Left cardiac atrium (tissue), 4 donors: ENCODE measurements around the gene GDI2. TPM values are rescaled to one million over a fixed set of nuclear protein-coding genes. Genes with fewer than 3 reads are reported as not detected.

Experiments
- ATAC-seq, 2 donors: fragments of 200-7000 bp; cut with Tn5 transposase; one replicate each; pipeline ENCODE4 v1.9.1; 2020; ENCODE audit warnings: mild to moderate bottlenecking in 2 of 2, moderate library complexity in 2 of 2
- DNase-seq: peaks from one replicate; pipeline ENCODE4 v3.0.0-alpha.2; 2020
- intact Hi-C, 2 donors: fragments of 100-400 bp; cut with DNase I; formaldehyde crosslinking; loops; one replicate each; pipeline versions ENCODE4 v1.14.1 to v1.15.1; 2022 to 2023
- total RNA-seq, 2 donors: library from RNA; stranded (reverse); fragmentation: NEBNext Ultra II Directional; extraction: Animal tissue kit (Norgen Biotek cat#: 25700); gene quantifications; one replicate each; pipeline ENCODE4 v1.2.1, GENCODE V29; 2021
- donor health status: DM: no; HTN: yes; CAD: no.
- donor health status: DM: no; HTN: yes; CAD: no; lungs with severe emphysema.
- donor health status: DM: yes; HTN: yes; CAD: no.
- donor health status: Dilated cardiomyopathy.

GDI2 gene
- total RNA-seq, 2 donors from 2014 or later = 107 to 120 TPM

- no peak for DNase-seq
- intact Hi-C loops = no loop called here
- ATAC-seq = no peak
Observed at GRCh38 chr10:5758927-5759326, 54.3 kb downstream of the GDI2 start.

GRCh38 chr10:5757766-5758517 lies 55.3 kb downstream of the GDI2 start:
- intact Hi-C loops = no loop called here
- no peak for ATAC-seq

GRCh38 chr10:5752301-5752871 lies 60.8 kb downstream of the GDI2 start:
- peak in 1 of 2 donors; percentile 41 for ATAC-seq
- DNase-seq = no peak
- intact Hi-C loops = no loop called here

More at GRCh38 chr10:5757766-5758517, 55.3 kb downstream of the GDI2 start:
- no peak for DNase-seq

GRCh38 chr10:5751601-5752253 lies 61.5 kb downstream of the GDI2 start:
- ATAC-seq (no peak), DNase-seq (no peak)
- intact Hi-C loops = no loop called here

- intact Hi-C loops = no loop called here
- ATAC-seq (no peak), DNase-seq (no peak)
Observed at GRCh38 chr10:5748394-5748803, 64.8 kb downstream of the GDI2 start.

GRCh38 chr10:5746197-5746596 lies 67.0 kb downstream of the GDI2 start:
- peak in 1 of 2 donors; percentile 53 for ATAC-seq
- intact Hi-C loops = no loop called here
- no peak for DNase-seq

- ATAC-seq = no peak
- DNase-seq = no peak
Observed at GRCh38 chr10:5744849-5745248, 68.4 kb downstream of the GDI2 start.

GRCh38 chr10:5743736-5744135 lies 69.5 kb downstream of the GDI2 start:
- DNase-seq (no peak), ATAC-seq (no peak)
- intact Hi-C loops = no loop called here

More at GRCh38 chr10:5744849-5745248, 68.4 kb downstream of the GDI2 start:
- intact Hi-C loops = no loop called here

GRCh38 chr10:5742116-5742515 lies 71.1 kb downstream of the GDI2 start:
- DNase-seq (no peak), ATAC-seq (no peak)
- intact Hi-C loops = no loop called here

GRCh38 chr10:5741276-5741675 lies 72.0 kb downstream of the GDI2 start:
- DNase-seq (no peak), ATAC-seq (no peak)
- intact Hi-C loops = no loop called here

- DNase-seq (no peak), ATAC-seq (no peak)
- intact Hi-C loops = no loop called here
Observed at GRCh38 chr10:5738427-5738826, 74.8 kb downstream of the GDI2 start.

GRCh38 chr10:5737352-5737751 lies 75.9 kb downstream of the GDI2 start:
- intact Hi-C loops = no loop called here
- no peak for DNase-seq
- ATAC-seq = no peak

- intact Hi-C loops = no loop called here
- DNase-seq = no peak
- no peak for ATAC-seq
Observed at GRCh38 chr10:5736591-5736990, 76.6 kb downstream of the GDI2 start.

GRCh38 chr10:5735119-5735518 lies 78.1 kb downstream of the GDI2 start:
- no peak for DNase-seq
- intact Hi-C loops = loop anchor here in 1 of 2 donors (2.0 kb wide), 1 partner anchor 56 kb away; no protein-coding TSS in a partner anchor
- ATAC-seq = no peak

GRCh38 chr10:5732141-5732540 lies 81.1 kb downstream of the GDI2 start:
- ATAC-seq (peak; percentile 82 to 89), DNase-seq (peak; percentile 42)
- intact Hi-C loops = no loop called here

GRCh38 chr10:5731559-5731958 lies 81.7 kb downstream of the GDI2 start:
- ATAC-seq = no peak
- DNase-seq = no peak
- intact Hi-C loops = no loop called here

- intact Hi-C loops = no loop called here
- no peak for ATAC-seq
- no peak for DNase-seq
Observed at GRCh38 chr10:5730766-5731165, 82.5 kb downstream of the GDI2 start.

GRCh38 chr10:5723692-5724091 lies 89.5 kb downstream of the GDI2 start:
- intact Hi-C loops = no loop called here
- no peak for ATAC-seq
- DNase-seq = no peak

GRCh38 chr10:5720182-5720581 lies 93.1 kb downstream of the GDI2 start:
- ATAC-seq (no peak), DNase-seq (no peak)
- intact Hi-C loops = no loop called here

GRCh38 chr10:5719546-5719945 lies 93.7 kb downstream of the GDI2 start:
- no peak for ATAC-seq
- no peak for DNase-seq
- intact Hi-C loops = no loop called here
